ENCODE results near the gene BCL2.

Gene BCL2

DNA sequence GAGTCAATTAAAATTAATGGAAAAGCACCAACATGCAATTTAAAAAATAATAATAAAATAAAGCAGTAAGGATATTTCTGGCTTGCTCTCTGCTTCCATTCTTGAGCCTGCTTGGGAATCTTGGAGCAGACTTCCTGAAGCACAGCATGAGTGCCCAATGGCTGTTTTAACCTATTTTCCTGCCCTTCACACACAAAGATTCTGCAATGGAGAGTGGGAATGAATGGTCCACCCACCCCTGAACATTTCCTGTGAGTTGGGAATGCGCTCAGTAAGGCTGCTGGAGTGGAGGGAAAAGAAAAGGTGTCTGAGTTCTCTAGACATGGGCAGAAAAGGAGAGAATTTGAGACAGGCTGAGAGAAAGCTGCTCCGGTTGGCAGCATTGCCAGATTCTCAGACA lies 140.6 kb downstream of the BCL2 start:
- DNase-seq, result no peak

DNA sequence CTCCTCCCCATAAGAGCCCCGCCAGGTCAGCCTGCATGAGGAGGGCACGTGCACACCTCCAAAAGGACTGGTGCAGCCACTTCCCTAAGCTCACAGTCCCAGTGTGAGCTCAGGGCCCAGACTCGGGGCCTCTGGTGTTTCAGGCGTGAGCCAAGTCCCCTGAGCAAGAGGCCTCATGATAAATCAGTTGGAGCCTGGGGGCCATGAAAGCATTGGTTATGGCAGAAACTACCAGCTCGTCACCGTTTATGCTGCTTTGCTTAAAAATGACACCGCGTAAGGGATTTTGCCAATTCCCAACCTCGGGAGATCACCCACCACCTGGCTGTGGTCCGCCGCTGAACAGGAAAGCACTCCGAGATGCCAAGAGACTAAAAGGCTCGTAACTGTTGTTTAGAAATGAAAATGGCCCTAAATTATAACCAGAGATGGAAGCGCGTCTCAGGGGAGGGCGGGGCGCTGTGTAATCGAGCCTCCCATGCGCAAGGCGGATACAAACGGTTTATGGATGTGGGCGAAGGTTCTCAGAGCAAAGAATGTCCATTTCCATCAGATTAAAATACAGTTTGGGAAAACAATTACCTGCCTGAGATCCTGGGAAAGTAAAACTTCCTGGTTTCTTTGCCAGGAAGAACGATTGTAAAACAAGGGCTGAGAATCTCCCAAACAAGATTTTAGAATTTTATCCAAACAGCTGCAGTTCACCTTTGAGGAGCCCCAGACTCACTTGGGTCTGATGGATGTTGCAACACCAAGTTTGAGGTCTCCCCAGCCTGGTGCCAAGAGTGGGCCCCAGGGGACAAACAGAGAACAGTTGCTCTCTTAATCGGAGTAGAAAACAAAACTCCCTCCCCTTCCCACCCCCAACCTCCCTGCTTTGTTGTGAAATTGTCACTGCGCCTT lies 141.4 kb downstream of the BCL2 start:
- DNase-seq, result peak; percentile 28

DNA sequence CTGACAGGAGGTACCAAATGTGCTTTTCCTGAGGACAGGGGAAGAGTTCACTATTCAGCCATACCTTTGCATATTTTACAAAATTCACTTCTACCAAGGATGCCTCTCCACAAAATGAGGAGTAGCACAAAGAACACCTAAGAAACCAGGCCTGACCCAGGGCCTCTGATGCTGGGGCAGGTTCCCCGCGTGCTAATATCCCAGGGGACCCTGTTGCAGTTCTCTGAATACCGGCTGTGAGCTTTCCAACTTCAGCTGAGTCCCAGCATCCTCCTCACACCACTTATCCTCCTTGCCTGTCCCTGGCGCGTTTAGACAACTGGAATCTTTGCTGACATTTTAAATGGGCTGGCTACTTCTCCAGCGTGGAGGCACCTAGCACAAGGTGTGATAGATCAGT lies 142.3 kb downstream of the BCL2 start:
- no peak for DNase-seq

DNA sequence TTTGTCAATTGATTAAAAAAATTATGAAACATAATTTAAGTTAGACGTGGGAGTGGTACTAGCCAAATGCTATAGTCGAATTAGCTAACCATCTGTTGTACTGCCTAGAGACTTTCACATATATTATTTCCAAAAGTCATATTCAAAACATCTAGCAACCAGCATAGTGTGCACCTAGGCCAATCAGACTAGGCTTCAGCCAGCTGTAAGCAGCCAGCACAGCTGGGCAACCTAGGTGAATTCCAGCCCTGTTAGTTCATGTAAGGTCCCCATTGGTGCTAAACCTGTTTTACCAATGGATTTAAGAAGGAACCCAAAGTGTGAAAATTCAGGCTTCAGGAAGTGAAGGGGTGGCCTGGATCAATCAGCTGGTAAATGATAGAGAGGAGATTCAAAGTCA lies 144.3 kb downstream of the BCL2 start:
- no peak for DNase-seq

DNA sequence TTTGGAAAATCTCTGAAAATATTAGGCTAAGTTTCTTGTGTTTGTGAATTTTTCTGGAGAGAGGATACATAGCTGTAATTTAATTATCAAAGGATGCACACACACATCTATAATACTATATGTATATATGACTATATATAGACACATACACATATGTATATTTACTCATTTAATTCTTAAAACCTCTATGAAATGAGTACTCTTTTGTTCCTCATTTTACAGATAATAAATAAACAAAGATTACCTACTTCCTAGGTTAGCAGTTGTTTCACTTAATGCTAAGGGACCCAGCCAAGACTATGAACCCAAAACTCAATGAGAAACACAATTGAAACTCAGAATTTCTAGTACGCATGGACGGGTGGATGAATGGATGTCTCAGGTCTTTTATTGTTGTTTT lies 145.6 kb downstream of the BCL2 start:
- DNase-seq, result no peak

DNA sequence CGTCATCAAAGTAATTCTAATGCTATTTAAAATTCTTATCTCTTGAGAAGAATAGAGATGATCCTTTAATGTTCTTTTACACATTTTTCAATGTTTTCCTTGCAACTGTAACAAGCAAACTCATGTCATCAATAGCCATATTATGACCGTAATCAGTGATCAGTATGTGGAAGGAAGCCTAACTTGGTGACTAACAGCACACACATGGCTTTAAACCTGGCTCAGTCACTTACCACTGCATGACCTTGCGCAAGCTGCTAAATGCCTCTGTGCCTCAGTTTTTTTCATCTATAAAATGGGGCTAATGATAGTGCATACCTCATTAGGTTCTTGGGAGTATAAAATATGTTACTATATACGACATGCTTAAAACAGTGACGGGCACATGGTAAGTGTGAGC lies 149.7 kb downstream of the BCL2 start:
- no peak for DNase-seq

DNA sequence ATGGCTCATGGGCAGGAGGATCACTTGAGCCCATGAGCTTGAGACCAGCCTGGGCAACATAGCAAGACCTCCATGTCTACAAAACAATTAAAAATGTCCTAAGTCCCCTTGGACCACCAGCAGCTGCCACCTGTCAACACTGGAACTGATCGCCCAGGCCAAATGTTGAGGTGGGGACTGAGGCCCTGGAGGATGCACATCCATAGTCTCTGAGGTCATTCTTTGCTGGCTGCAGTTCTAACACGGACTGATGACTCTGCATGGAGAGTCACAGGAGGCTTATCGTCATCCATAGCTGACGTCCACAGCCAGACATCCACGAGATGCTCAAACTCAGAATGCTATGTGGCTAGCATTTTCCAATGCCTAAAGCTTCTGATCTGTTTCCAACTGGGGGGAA lies 151.3 kb downstream of the BCL2 start:
- DNase-seq, result no peak

DNA sequence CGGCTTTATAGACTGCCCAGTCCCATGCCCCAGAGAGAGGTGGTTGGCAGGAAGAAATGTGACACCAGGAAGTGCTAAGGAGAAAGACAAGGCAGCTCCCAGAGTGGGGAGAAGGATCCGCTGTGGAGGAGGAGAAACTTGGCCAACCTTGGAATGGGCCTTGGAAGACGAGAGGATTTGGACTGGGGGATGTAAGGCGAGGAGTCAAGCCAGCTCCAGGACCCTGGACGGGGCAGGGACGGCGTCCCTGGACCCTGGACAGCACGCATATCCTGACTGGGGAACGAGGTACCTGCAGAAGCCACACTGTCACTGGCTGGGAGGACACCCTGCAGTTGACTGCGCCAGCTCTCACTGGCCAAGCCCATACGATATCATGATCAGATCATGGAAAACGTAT lies 153.4 kb downstream of the BCL2 start:
- DNase-seq, result no peak

DNA sequence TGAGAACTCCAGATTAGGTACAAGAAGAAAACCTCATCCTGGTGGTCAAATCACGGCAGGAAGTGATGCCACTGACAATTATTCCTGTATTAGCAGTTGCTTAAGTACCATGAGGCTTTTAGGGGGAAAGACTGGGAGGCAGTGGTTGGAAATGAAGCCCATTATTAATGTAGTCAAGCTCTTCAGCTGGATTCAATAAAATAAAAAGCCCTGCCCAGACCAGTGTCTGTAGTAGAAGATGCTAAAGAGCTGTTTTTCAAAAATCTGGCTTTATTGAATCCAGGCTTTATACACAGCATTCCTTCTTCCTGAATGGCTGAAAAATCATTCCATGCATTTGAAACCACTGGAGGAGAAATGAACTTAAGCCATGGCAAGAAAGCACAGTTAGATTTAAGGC lies 155.2 kb downstream of the BCL2 start:
- DNase-seq, result no peak

DNA sequence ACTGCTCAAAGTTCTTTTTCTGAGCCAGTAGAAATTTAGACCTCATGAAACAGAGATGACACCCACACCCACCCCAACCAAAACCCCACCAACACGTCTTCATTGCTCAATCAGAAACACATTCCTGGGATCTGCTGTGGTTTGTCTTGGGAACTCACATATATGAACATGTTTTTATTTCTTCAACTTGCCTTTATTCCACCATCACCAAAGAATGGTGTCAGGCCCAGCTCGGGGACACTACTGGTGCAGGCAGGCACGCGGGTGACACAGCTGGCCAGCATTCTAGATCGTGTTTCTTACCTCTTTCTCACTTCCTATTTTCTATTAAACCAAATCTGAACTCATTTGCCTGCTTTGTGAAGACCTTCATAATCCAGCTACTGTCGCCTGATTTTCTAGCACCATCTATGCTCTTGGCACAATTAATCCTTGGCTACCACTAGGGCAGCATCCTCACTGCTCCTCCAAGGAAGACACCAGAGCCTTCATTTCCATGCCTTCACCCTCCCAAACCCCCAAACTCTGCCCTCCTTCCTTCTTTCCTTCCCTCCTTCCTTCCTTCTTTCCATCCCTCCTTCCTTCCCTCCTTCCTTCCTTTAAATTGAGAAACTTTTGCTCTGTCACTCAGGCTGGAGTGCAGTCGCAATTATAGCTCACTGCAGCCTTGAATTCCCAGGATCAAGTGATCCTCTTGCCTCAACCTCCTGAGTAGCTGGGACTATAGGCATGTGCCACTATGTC lies 157.1 kb downstream of the BCL2 start:
- DNase-seq, result no peak

DNA sequence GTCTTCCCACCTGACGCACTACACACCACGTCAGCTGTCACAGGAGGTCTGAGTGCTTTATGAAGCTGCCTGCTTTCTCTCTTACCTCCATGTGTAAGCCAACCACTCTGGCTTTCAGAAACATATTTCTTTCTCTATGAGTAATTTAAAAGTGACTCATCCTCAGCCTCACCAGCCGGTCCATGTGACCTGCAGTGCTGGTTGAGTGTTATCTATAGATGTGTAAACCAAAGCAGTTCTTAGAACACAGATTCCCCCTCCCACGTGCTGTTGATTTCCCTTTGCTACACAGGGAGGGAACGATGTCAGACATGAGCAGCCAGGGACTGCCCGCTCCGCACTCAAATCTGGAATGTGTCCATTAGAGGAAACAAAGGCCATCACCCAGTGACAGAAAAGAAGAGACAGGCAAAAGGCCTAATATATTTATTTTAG lies 157.8 kb downstream of the BCL2 start:
- DNase-seq, result no peak

DNA sequence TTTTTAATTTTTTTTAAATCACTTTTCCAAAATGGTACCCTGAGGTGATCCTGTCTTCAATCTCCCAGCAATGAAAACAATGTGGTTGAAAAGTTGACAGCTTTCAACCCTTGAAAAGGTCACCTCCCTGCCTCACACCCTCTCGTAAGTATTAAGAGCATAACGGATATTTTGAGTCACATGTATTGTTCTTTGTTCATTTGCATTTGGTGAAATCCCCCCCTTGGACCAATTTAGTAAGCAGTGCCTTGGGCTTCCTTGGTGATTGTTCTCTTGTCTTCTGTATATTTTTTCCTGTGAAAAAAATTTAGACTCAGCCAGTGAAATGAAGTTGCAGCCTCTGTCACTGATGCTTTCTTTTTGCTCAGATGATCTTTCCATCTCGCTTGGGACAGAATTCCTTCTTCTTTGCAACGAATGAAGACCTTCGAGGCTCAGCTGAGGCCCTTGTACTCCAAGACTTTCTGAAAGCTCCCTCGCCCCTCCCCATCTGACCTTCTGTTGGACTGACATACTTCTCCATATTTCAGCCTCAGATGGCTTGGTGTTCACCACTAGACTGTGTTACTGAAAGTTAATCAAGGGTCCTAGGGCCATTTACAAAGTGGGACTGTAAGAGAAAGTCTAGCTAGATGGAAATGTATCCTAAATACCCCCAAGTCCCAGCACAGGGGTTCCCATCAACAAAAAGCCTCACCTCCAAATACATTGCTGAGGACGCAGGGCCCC lies 158.4 kb downstream of the BCL2 start:
- DNase-seq, result no peak

DNA sequence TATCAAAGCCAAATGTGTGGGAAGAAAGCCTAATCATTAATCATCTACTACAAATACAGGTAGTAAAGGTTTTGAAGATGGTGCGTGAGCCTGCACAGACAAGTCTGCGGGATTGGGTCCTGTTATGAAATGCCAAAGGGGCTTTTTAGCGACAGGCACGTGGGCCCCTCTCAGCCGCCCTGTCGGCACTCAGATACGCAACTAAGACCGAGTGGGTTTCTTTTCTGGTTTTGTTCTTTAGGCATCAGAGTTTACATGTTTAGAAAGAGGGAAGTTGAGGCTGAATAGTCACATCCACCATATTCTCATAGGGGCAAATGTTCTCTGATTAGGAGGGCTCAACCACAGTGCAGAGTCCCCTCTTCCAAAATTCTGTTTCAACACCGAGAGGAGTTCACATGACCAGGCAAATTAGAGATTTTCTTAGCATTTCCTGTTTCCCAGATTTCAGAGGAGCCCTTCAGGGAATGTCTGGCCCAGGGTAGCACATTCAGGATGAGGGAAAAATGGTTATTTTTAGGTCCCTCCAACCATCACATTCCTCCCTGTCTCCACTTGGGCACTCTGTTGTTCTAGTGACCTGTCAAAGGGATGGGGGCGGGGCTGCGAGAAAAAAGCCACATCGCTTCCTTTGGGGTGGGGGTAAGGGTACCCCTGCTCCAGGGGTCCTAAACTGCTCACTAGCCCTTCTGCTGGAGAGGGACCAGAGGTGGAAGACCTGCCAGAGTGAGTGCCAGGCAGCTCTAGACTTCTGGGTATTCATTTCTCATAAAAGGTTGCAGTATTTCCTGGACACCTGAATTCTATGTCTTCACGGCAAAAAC lies 159.2 kb downstream of the BCL2 start:
- DNase-seq, result no peak

DNA sequence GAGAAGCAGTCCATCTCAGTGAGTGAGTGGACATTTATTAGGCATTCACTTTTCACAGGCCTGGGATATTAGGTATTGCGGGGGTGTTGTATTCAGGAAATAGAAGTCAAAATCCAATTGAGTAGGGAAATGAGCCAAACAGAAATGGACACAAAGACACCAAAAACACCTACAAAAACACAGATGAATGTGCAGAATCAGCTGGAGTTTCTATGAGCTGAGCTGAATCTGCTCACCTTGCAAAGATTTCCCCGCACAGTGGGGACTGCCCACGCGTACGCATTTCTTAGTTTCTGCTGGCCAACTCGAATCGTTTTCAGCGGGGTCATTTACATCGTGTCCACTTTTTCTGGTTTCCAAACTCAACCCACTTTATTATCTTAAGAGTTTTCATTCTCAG lies 160.0 kb downstream of the BCL2 start:
- no peak for DNase-seq

DNA sequence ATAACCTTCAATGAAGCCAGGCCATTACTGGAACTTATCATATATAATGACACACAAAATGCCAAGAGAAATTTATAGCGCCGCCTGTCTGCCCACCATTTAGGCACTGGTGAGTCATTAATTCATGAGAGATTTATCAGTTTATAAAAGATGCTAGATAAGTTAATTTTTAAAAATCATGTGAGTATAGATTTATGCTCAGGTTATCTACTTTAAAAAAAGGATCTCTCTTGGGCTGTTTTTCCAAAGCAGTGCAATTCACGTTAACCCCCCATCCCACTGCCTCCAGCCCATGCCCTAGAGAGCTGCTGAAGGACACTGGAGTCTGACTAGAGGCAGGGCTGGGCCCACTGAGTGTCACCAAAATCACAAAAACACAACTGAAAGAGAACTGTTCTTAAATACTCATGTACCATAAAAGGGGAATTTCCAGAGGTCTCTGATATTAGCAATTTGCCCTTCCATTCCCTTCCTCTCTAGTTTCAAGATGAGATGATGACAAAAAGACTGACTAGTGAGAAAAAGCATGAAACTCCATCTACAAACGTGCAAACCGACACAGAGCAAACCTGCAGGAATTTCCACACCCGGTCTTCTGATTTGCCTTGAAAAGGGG lies 160.8 kb downstream of the BCL2 start:
- no peak for DNase-seq

DNA sequence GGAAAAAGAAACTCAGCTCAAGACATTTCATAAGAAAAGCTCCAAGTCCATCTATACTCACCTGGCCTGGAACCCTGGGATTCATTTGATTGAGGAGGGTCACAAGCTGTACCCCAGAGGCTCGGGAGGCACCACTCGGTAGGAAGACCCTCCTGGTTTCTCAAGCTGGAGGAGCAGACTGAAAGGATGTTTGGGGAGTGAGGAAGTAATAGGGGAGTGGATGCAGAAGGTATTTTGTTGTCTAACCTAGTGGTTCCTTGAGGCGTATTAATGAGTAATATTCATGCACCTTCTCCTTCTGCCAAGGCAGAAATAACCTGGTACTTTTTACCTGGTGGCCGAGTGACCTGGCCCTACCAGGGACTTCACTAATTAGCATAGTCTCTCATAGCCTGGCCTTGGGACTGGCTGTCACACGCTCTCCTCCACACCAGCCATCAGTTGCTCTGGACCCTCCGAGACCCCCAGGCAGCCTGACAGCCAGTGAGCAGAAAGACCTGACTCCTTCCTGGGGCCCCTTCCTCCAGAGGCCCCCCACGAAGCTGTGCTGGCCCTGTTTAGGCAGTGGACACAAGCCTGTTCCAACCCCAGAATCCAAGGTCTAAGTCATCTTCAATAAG lies 161.4 kb downstream of the BCL2 start:
- DNase-seq, result no peak

DNA sequence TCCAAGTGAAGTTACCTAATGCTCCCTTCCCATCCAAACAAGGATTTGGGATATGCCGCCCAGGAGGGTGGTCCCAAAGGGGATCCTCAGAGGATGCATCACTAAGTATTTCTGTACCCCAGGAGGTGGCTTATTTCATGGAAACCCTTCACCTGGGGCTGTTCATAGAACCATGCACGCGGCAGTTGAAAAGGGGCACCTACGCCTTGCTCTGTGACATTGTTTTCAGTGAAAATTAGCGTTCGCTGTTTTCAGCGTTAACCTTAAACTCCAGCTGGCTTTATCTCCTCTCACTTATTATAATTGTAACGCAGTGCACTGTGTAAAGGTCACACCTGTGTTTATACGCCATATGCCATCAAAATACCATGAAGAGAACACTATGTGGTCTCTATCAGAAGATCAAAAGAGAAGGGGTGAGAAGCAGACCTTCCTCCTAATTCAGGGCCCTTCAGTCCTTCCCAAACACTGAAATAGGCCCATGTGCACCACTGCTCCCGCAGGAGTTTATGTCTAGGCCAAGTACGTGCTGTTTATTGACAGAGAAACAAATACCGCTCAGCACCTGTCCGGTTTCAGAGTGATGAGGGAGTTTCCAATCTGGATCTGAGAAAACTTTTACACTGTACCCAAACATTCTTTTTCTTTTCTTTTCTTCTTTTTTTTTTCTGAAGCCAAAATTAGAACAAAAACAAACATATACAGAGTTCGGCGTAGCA lies 162.1 kb downstream of the BCL2 start:
- DNase-seq, result no peak

DNA sequence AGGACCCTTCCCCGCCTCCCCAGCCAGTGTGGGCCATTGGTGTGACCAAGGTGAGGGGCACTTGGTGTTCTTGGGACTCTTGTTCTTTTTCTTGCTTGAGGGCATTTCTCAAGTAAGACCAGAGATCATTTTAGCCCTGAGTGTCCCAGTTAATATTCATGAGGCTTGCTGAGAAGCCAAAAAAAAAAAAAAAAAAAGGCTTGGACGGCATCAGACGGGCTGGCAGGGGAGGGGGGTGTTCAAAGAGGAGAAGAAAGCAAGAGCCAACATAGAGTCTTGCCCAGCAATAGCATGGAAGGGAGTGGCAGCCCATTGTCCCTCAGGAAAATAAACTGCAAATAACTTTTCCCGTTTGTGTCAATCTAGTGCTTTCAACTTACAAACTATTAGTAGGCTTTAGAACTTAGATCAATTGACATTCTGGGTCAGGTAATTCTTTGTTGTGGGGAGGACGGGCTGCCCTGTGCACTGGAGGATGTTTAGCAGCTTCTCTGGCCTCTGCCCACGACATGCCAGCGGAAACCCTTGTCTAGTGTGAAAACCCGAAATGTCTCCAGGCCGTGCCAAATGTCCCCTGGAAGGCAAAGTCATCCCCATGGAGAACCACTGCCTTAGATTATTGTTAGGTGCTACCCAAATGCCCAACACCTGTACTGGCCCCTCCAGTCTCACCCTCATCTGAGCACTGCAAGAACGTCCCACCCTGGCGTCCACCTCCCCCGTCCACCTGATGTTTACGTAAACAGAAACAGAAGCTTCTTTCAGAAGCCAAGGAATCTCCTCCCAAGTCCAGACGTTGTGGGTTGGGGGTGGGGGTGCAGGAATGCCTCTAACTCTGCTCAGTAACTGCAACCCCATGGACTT lies 163.4 kb downstream of the BCL2 start:
- DNase-seq, result no peak

DNA sequence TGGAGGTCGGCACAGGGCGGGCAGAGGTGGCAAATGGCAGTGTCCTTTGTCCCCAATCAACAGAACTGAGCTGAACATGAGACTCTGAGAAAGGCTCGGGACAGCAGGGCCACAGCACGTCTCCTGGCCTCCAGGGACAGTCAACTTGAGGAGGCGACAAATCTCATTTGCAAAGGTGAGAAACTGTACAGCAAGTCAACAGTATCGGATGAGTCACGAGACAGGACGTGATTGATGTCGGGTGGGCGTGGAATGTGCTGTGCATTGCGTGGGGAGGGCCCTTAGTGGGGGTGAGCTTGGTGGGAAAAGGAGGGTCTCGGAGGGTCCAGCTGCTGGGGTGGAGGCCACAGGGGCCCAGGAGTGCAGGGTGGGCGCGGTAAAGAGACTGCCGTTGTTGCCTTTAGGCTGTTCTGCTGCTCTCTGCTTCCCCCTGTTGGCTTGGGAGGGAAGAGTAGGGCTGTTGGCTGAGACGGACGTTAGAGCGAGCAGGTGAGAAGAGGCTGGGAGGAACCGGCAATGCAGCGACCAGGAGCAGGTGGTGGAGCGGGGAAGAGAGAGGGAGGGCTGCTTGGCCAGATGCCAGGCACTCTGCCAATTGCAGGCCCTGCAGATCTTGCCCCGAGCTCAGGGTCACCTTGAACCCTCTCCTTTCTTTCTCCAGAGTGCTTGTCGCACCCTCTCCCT lies 164.3 kb downstream of the BCL2 start:
- DNase-seq, result peak; percentile 88
